Stimulated activated CD8-positive, alpha-beta memory T cell treated with anti-CD3 and anti-CD28 coated beads, Interleukin-4, amount 100 ng/mL, for 1 hour (primary cell): ENCODE data around the gene TRIP13.

ENCODE experiments used
- DNase-seq, 2 donors: peaks; one replicate each; pipeline ENCODE4 v3.0.0-alpha.2; 2020; ENCODE audit warnings: low read depth in 2 of 2, low spot score in 1 of 2

TRIP13 gene

GRCh38 chr5:965604-966344 lies 73.1 kb downstream of the TRIP13 start:
- no peak for DNase-seq

GRCh38 chr5:966345-966710 lies 73.6 kb downstream of the TRIP13 start:
- no peak for DNase-seq

GRCh38 chr5:966941-967340 lies 74.3 kb downstream of the TRIP13 start:
- DNase-seq, result no peak
